Endodermal cell (in vitro differentiated cells): ENCODE results near the gene SCTR. TPM values are rescaled to one million over a fixed set of nuclear protein-coding genes. Genes with fewer than 3 reads are reported as not detected.
A peak's percentile ranks its signal among the peaks of the same experiment; 100 is the strongest.

ENCODE experiments used
- DNase-seq: peaks from one replicate; pipeline ENCODE4 v3.0.0-alpha.2; 2017
- H3K27ac ChIP-seq: 2 replicates; pipeline ENCODE4 v1.5.1; 2013; ENCODE audit warnings: mild to moderate bottlenecking, low read depth, low read length, moderate library complexity
- H3K27me3 ChIP-seq: 2 replicates; pipeline ENCODE4 v1.6.1; 2013; ENCODE audit warnings: mild to moderate bottlenecking, low read length, moderate library complexity; ENCODE audit not compliant: insufficient read depth, control insufficient read depth, poor library complexity, severe bottlenecking
- H3K36me3 ChIP-seq: 2 replicates; pipeline ENCODE4 v1.7.0; 2013; ENCODE audit warnings: mild to moderate bottlenecking, low read length, moderate library complexity; ENCODE audit not compliant: control insufficient read depth, insufficient read depth
- H3K4me1 ChIP-seq: one replicate; pipeline ENCODE4 v1.7.0; 2013; ENCODE audit warnings: low read length; ENCODE audit not compliant: control insufficient read depth, insufficient read depth
- H3K4me3 ChIP-seq: 2 replicates; pipeline ENCODE4 v1.5.1; 2013; ENCODE audit warnings: mild to moderate bottlenecking, low read length, moderate library complexity
- H3K9ac ChIP-seq: 2 replicates; pipeline ENCODE4 v1.6.1; 2013; ENCODE audit warnings: mild to moderate bottlenecking, low read length, moderate library complexity; ENCODE audit not compliant: poor library complexity, severe bottlenecking; ENCODE audit errors: extremely low read depth
- H3K9me3 ChIP-seq: 2 replicates; pipeline ENCODE4 v1.6.1; 2013; ENCODE audit warnings: mild to moderate bottlenecking, low read length, moderate library complexity; ENCODE audit not compliant: control insufficient read depth
- H3K27ac Mint-ChIP-seq: 2 replicates; pipeline ENCODE4 v1.8.0; 2020; ENCODE audit warnings: mixed read lengths
- H3K27me3 Mint-ChIP-seq: 2 replicates; pipeline ENCODE4 v1.8.0; 2021; ENCODE audit warnings: mild to moderate bottlenecking, mixed read lengths; ENCODE audit not compliant: insufficient read depth
- H3K36me3 Mint-ChIP-seq: 2 replicates; pipeline ENCODE4 v1.8.0; 2020; ENCODE audit warnings: low read depth, mixed read lengths
- H3K4me1 Mint-ChIP-seq: 2 replicates; pipeline ENCODE4 v1.8.0; 2020; ENCODE audit warnings: mixed read lengths
- H3K4me3 Mint-ChIP-seq: 2 replicates; pipeline ENCODE4 v1.8.0; 2020; ENCODE audit warnings: mild to moderate bottlenecking, moderate library complexity, mixed read lengths
- H3K9me3 Mint-ChIP-seq: 2 replicates; pipeline ENCODE4 v1.8.0; 2020; ENCODE audit warnings: mild to moderate bottlenecking, mixed read lengths
- WGBS, 2 experiments: methylation state at CpG; one replicate each; pipeline versions ENCODE4 v1.1.5 to v1.1.7; 2013; ENCODE audit warnings: missing lambda C conversion rate in 2 of 2, mixed read lengths in 1 of 2; ENCODE audit not compliant: insufficient coverage in 1 of 2, insufficient read length in 1 of 2; 5-methylcytosine and 5-hydroxymethylcytosine counted together
- total RNA-seq, 2 donors: library from RNA; stranded (reverse); fragmentation: NEBNext Ultra II Directional in 1 of 2; extraction: Animal tissue kit (Norgen Biotek cat#: 25700) in 1 of 2; gene quantifications; 2 replicates in 1 of 2; 3 replicates in 1 of 2; pipeline ENCODE4 v1.2.1, GENCODE V29; 2021
- TF ChIP-seq, protein P1 (sequence below): fragments of 200-600 bp; sonication (generic); conservative IDR thresholded peaks from 2 replicates; pipeline ENCODE4 v1.5.0; 2021; ENCODE audit warnings: antibody characterized with exemption, mild to moderate bottlenecking

SCTR gene
- total RNA-seq, 2 donors from 2014 or later: 0.20 to 0.49 TPM

DNA sequence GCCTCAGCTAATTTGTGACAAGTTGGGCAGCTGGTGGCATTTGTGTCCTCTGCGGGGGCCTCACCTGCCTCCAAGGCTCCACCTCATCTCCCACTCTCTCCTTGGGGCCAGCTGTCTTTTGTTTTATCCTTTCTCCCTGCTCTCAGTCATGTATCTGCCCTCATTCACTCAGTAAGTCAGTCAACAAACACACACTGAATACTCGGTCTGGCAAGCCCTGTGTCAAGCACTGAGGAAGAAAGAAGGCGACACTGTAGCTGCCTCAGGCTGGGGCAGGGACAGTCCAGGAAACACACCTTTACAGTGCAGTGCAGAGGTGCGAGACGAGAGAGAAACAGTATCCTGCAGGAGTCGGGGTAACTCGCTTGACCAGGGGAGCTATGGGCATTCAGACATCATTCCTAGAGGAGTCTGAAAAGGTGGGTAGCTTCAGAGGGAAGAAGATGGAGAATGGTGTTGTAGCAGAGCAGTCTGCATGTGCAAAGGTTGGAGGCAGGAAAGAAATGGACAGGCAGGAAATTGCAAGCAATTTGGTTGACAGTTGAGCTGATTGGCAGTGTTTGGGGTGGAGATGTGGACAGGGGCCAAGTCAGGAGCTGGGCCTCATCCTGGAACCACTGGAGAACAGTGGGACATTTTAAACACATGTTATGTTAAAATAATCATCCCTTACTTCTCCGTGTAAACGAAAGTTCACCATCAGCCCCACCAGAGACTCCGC lies 34.9 kb downstream of the SCTR start:
- Mint-ChIP-seq H3K9me3 (no peaks in the 10 kb centered on the region), H3K27ac (no peak overlapping the region), H3K36me3 (no peaks in the 10 kb centered on the region), H3K27me3 (peaks cover 6% of the 10 kb centered on the region), H3K4me1 (peaks cover 61% of the 10 kb centered on the region), H3K4me3 (no peak overlapping the region)
- H3K9ac ChIP-seq: no peak overlapping the region
- no peaks in the 10 kb centered on the region for H3K27me3 ChIP-seq
- no peak overlapping the region for H3K27ac ChIP-seq
- no peaks in the 10 kb centered on the region for H3K36me3 ChIP-seq
- H3K9me3 ChIP-seq: no peaks in the 10 kb centered on the region
- peaks cover 29% of the 10 kb centered on the region for H3K4me1 ChIP-seq
- TF ChIP-seq, protein P1, sequence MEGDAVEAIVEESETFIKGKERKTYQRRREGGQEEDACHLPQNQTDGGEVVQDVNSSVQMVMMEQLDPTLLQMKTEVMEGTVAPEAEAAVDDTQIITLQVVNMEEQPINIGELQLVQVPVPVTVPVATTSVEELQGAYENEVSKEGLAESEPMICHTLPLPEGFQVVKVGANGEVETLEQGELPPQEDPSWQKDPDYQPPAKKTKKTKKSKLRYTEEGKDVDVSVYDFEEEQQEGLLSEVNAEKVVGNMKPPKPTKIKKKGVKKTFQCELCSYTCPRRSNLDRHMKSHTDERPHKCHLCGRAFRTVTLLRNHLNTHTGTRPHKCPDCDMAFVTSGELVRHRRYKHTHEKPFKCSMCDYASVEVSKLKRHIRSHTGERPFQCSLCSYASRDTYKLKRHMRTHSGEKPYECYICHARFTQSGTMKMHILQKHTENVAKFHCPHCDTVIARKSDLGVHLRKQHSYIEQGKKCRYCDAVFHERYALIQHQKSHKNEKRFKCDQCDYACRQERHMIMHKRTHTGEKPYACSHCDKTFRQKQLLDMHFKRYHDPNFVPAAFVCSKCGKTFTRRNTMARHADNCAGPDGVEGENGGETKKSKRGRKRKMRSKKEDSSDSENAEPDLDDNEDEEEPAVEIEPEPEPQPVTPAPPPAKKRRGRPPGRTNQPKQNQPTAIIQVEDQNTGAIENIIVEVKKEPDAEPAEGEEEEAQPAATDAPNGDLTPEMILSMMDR: no peak
- 90 to 97% methylated on average over 9 to 10 of the region's 10 CpGs for WGBS, 2 experiments
- no peak overlapping the region for H3K4me3 ChIP-seq
- DNase-seq: peak; percentile 40

- H3K27ac Mint-ChIP-seq: peak overlapping the region; percentile 18
Observed at GRCh38 chr2:119488245-119489214, 35.8 kb downstream of the SCTR start.

More at GRCh38 chr2:119488245-119489214, 35.8 kb downstream of the SCTR start:
- Mint-ChIP-seq H3K4me1 (peaks cover 63% of the 10 kb centered on the region), H3K36me3 (no peaks in the 10 kb centered on the region), H3K4me3 (no peak overlapping the region), H3K9me3 (no peaks in the 10 kb centered on the region), H3K27me3 (peaks cover 12% of the 10 kb centered on the region)
- H3K36me3 ChIP-seq: no peaks in the 10 kb centered on the region
- TF ChIP-seq, protein P1: peak; percentile 57
- no peak overlapping the region for H3K9ac ChIP-seq
- H3K27me3 ChIP-seq: no peaks in the 10 kb centered on the region
- no peak overlapping the region for H3K4me3 ChIP-seq
- 92 to 94% methylated on average over 16 to 24 of the region's 24 CpGs for WGBS, 2 experiments
- no peak overlapping the region for H3K27ac ChIP-seq
- DNase-seq: peak; percentile 78
- H3K4me1 ChIP-seq: peaks cover 29% of the 10 kb centered on the region
- no peaks in the 10 kb centered on the region for H3K9me3 ChIP-seq
